Measurements from ENCODE around the gene SBNO2.

- no peak for TF ChIP-seq CTCF (IDR thresholded peaks at IDR 0.05; ENCODE audit: low read length)
- TF ChIP-seq EZH2 (IDR thresholded peaks at IDR 0.05; ENCODE audit: borderline replicate concordance, low read length) = no peak
These were observed 36.1 kb upstream of the SBNO2 start for GRCh38 chr19:1210227-1210538.
